ENCODE data around the gene SNPH. TPM values are rescaled to one million over a fixed set of nuclear protein-coding genes. Genes with fewer than 3 reads are reported as not detected.
A peak's percentile ranks its signal among the peaks of the same experiment; 100 is the strongest.
"Not testable (repeated sequence)": the region's sequence is repeated elsewhere in the genome, so short reads cannot be mapped to it uniquely, and the experiment has no call there.

Gene SNPH
- total RNA-seq, 1 experiment from 2014 or later: 2.4 TPM

GRCh38 chr20:1331801-1332453 is 65.8 kb downstream of the SNPH start:
- DNase-seq (ENCODE audit: low spot score): no peak
- in situ Hi-C loops (cut with HindIII; ENCODE audit: low sequenced_read_pairs): no loop called here

- in situ Hi-C loops (cut with HindIII; ENCODE audit: low sequenced_read_pairs): no loop called here
- DNase-seq (ENCODE audit: low spot score): no peak
These were observed 66.7 kb downstream of the SNPH start for GRCh38 chr20:1332749-1333300.

DNA sequence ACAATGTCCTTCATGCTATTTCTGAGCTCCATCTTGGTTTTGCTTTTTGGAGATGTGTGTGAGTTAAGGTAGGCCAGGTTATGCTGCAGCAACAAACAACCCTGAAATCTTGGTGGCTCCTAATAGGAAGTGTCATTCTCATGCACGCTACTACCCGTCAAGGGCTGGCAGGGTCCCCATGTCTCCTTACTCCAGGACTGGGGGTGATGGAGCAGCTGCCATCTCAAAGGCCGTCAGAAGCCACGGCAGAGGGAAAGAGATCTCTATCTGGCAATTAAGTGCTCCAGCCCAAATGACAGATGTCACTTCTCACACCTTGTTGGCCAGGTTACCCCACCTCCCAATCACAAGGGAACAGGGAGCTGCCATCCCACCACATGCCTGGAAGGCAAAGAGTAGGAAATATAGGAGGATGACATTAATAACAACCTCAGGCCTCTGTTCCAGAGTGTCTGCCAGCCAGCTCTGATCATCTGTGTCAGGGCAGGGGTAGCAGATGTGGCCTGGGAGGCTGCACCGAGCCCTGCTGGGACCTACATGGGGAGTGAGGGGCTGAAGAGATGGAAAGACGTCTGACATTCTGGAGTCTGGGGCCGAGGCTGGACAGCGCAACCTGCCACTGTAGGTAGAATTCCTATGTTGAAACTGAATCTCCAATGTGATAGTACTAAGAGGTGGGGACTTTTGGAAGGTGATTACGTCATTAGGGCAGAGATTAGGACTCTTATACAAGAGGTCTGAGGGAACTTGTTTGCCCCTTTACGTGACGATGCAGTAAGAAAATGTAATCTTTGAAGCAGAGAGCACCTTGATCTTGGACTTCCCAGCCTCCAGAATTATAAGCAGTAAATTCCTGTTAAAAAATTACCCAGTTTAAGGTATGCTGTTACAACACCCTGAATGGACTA is 67.6 kb downstream of the SNPH start:
- DNase-seq (ENCODE audit: low spot score): no peak
- in situ Hi-C loops (cut with HindIII; ENCODE audit: low sequenced_read_pairs): no loop called here

GRCh38 chr20:1334370-1334731 is 68.3 kb downstream of the SNPH start:
- in situ Hi-C loops (cut with HindIII; ENCODE audit: low sequenced_read_pairs): no loop called here
- no peak for DNase-seq (ENCODE audit: low spot score)

GRCh38 chr20:1334761-1335160 is 68.7 kb downstream of the SNPH start:
- in situ Hi-C loops (cut with HindIII; ENCODE audit: low sequenced_read_pairs): no loop called here
- DNase-seq (ENCODE audit: low spot score): no peak

GRCh38 chr20:1335961-1336698 is 70.0 kb downstream of the SNPH start:
- in situ Hi-C loops (cut with HindIII; ENCODE audit: low sequenced_read_pairs): no loop called here
- DNase-seq (ENCODE audit: low spot score): no peak

- peak; percentile 64 for DNase-seq (ENCODE audit: low spot score)
- in situ Hi-C loops (cut with HindIII; ENCODE audit: low sequenced_read_pairs): no loop called here
These were observed 70.7 kb downstream of the SNPH start for GRCh38 chr20:1336699-1337367.

- in situ Hi-C loops (cut with HindIII; ENCODE audit: low sequenced_read_pairs): no loop called here
- DNase-seq (ENCODE audit: low spot score): no peak
These were observed 71.3 kb downstream of the SNPH start for GRCh38 chr20:1337441-1337840.

DNA sequence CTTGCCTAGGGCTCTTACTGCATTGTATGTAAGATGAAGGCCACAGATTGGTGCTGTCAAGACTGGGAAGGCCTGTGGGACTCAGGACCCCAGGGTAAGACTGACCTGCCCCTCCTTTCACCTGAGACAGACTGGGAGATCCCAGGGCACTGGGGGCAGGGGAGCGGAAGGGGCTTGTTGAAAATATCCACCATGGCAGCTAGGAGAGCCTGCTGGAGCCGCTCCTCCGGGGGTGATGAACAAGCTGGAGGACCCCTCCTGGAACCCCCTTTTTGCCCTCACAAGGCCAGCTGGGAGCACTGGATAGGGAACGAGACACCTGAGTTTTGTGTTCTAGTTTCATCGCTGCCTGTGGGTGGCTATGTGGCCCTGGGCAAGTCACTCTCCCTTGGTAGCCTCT is 72.0 kb downstream of the SNPH start:
- in situ Hi-C loops (cut with HindIII; ENCODE audit: low sequenced_read_pairs): no loop called here
- DNase-seq (ENCODE audit: low spot score): no peak

- in situ Hi-C loops (cut with HindIII; ENCODE audit: low sequenced_read_pairs): no loop called here
- DNase-seq (ENCODE audit: low spot score): no peak
These were observed 72.7 kb downstream of the SNPH start for GRCh38 chr20:1338801-1339200.

DNA sequence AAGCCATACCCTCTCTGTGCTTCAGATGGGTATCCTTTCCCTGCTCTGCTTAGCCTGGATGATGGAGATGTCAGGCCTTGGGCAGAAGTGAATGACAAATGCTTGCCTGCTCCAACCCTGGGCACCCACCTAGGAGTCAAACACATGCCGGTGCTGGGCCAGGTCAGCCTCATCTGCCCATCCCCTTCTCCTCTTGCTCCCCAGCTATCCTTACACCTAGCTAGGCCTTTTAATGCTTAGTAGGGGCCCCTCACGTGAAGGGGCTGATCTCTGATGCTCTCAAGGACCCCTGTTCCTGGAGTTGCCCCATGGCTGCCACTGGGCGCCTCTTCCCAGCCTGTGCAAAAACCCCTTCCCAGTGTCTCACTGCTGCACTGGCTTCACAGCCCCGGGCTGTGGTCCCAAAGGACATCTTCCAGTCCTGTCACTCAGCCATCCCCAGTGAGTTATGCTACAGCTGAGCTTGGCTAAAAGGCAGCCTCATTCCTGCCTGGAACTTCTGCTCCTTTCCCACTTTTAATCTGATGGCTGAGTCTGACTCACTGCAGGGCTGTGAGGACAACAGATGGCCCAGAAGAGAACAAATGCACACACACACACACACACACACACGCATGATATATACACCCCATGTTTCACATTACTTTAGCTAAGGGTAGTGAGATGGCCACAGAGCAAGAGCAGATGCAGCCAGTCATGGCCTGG is 75.6 kb downstream of the SNPH start:
- in situ Hi-C loops (cut with HindIII; ENCODE audit: low sequenced_read_pairs): no loop called here
- DNase-seq (ENCODE audit: low spot score): no peak

DNA sequence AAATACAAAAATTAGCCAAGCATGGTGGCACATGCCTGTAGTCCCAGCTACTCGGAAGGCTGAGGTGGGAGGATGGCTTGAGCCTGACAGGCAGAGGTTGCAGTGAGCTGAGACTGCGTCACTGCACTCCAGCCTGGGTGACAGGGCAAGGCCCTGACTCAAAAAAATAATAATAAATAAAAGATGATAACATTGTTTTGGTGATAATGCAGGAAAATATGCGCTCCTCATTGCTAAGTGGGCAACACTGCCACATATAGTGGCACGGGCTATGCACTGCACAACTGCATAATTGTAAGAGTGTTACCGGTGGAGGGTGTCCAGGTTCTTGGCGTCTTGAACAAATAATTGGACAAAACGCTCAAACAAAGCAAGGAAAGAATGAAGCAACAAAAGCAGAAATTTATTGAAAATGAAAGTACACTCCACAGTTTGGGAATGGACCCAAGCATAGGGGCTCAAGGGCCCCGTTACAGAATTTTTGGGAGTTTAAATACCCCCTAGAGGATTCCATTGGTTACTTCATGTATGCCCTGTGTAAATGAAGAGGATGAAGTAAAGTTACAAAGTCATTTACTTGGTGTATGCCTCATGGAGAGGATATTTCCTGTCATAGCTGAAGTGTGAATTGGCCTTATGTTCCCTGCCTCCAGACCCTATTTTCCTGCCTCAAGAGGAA is 77.5 kb downstream of the SNPH start:
- in situ Hi-C loops (cut with HindIII; ENCODE audit: low sequenced_read_pairs): not testable (repeated sequence)

GRCh38 chr20:1345030-1345755 is 79.1 kb downstream of the SNPH start:
- DNase-seq (ENCODE audit: low spot score): no peak
- in situ Hi-C loops (cut with HindIII; ENCODE audit: low sequenced_read_pairs): no loop called here

More for the DNA sequence above, 77.5 kb downstream of the SNPH start:
- DNase-seq (ENCODE audit: low spot score): not testable (repeated sequence)

GRCh38 chr20:1345756-1346093 is 79.6 kb downstream of the SNPH start:
- DNase-seq (ENCODE audit: low spot score): no peak
- in situ Hi-C loops (cut with HindIII; ENCODE audit: low sequenced_read_pairs): no loop called here

- no peak for DNase-seq (ENCODE audit: low spot score)
- in situ Hi-C loops (cut with HindIII; ENCODE audit: low sequenced_read_pairs): no loop called here
These were observed 80.3 kb downstream of the SNPH start for GRCh38 chr20:1346315-1346969.

DNA sequence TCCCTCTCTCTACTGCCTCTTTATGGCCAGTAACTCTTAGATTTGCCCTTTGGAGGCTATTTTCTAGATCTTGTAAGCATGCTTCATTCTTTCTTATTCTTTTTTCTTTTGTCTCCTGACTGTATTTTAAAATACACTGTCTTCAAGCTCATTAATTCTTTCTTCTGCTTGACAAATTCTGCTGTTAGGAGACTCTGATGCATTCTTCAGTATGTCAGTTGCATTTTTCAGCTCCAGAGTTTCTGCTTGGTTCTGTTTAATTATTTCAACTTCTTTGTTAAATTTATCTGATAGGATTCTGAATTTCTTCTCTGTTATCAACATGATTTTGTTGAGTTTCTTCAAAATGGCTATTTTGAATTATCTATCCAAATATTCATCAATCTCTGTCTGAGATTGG is 87.9 kb downstream of the SNPH start:
- DNase-seq (ENCODE audit: low spot score): no peak
- in situ Hi-C loops (cut with HindIII; ENCODE audit: low sequenced_read_pairs): no loop called here
